GM18858 (cell line): Measurements from ENCODE around the gene MAGI2.

Experiments used
- ATAC-seq: cut with Tn5 transposase; IDR thresholded peaks from one replicate; pipeline ENCODE4 v1.9.1; 2021; ENCODE audit not compliant: unreplicated experiment

Gene MAGI2

GRCh38 chr7:79307376-79307775 lies 146.1 kb downstream of the MAGI2 start:
- ATAC-seq, result no peak

DNA sequence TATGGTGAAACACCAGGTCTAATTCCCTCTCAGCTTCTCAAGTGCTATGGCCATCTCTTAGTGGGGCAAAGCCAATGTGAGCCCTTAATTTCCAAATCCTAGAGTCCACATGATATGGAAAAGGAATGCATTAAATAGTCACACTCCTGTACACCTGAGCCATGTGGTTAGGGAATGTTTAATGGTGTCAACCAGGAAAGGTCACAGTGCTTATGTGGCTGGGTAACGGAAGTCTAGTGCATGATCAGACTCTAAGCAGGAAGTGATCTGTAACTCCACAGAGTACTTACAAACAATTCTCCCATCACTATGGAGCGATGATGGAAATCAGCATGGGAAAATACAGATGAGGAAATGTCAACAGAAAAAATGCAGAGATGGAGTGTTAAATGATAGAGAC lies 148.8 kb downstream of the MAGI2 start:
- ATAC-seq, result no peak

GRCh38 chr7:79302293-79302692 lies 151.2 kb downstream of the MAGI2 start:
- ATAC-seq, result no peak

GRCh38 chr7:79301419-79301818 lies 152.0 kb downstream of the MAGI2 start:
- no peak for ATAC-seq

- no peak for ATAC-seq
Measured at GRCh38 chr7:79300573-79300972, 152.9 kb downstream of the MAGI2 start.

DNA sequence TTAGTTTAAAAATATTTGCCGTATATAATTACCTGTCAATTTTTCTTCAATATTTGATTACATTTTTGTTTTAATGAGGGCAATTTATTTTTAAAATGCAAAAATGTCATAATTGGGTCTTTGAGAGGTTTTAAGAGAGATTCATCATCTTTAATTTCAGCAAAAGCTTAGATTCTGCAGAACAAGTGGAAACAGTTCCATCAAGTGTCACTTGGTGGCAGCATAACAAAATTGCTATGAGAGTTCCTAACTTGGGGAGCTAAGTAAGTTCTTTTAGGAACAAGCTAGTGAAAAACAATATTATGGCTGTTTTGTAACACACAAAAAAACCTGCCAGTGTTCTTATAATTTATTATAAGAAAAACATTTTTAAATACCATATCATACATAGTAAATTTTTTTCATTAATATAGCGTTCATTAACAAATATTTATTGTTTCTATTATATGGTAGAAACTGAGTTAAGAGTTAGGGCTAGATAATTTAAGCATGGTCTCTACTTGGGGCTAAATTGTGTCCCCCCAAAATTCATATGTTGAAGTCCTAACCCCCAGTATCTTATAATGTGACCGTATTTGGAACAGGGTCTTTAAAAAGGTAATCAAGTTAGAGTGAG lies 155.2 kb downstream of the MAGI2 start:
- ATAC-seq, result no peak

DNA sequence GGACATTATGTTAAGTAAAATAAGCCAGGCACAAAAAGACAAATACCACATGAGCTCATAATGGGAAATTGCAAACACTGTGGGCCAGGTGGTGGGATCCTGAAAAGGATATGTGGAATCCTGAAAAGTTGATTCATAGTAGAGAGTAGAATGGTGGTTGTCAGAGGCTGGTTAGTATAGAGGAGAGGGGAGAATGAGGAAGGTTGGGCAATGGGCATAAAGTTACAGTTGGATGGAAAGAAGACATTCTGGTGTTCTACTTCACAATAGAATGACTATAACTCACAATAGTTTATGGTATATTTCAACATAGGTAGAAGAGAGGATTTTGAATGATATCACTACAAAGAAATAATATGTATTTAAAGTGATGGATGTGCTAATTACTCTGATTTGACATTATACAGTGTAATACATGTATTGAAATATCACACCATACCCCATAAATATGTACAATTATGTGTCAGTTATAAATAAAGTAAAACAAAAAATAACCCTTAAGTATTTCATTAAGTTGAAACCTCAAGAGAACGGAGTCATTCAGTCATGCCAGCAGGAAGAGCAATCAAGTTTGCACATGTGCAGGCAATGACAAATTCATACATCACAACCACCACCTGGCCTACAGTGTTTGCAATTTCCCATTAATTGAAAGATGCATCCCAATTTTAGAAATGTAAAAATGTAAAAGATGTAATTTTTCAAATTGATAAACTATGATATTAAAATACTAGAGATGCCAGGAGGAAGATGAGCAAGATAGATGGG lies 156.7 kb downstream of the MAGI2 start:
- no peak for ATAC-seq

DNA sequence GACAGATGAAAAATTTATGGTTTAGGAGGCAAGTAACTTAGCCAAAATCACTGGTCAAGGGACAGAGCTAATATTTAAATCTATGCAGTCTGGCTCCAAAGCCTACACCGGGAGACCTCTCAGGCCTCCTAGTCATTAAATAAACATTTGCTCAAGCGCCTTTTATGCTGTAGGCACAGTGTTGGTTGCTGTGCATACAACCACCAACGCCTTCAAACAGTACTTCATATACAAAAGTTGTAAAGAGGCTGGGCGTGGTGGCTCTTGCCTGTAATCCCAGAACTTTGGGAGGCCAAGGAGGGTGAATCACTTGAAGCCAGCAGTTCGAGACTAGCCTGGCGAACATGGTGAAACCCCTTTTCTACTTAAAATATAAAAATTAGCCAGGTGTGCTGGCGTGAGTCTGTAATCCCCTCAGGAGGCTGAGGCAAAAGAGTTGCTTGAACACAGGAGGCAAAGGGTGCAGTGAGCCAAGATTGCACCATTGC lies 159.8 kb downstream of the MAGI2 start:
- ATAC-seq, result no peak

DNA sequence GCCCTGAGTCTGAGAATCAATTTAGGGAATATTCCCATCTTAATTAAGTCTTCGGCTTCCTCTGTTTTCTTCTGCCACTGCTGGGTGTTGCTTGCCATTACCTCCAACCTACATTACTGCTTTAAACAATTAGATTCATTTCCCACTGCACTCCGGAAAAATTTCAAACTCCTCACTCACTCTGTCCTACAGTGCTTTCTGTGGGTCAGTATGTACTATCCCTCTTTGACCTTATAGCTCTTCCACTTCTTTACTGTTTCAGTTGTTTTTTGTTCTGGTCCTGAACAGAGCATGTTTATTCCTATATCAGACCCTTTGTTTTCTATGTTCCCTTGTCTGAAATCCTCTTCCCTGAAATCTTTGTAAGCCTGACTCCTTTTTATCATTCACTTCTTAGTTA lies 160.6 kb downstream of the MAGI2 start:
- no peak for ATAC-seq

DNA sequence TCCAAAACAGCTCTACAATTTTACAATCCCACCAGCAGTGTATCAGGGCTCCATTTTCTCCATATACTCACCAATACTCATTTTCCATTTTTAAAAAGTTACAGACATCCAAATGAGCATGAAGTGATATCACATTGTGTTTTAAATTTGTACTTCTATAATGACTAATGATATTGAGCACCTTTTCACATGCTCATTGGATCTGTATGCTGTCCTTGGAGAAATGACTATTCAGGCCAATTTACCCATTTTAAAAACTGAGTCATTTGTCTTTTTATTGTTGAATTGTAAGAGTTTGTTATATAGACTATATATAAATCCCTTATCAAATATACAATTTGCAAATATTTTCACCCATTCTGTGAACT lies 162.0 kb downstream of the MAGI2 start:
- ATAC-seq, result no peak

GRCh38 chr7:79290841-79291497 lies 162.5 kb downstream of the MAGI2 start:
- ATAC-seq, result no peak

DNA sequence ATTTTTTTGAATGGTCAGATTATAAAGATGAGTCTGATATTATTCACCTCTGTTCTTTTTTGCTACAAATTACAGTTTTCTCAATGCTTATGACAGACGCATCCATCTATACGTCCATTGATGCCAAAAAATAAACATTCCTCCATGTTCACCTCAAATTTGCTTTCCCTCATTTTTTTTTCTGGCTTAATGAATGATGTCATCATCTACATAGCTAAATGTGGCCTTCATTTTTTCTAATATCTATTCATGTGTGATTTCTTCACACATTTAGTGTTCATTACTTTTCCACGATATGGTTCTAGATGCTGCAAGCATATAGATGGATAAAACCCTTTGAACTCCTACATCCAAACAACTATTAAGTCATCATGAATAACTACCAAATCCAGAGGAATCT lies 163.1 kb downstream of the MAGI2 start:
- ATAC-seq, result no peak

DNA sequence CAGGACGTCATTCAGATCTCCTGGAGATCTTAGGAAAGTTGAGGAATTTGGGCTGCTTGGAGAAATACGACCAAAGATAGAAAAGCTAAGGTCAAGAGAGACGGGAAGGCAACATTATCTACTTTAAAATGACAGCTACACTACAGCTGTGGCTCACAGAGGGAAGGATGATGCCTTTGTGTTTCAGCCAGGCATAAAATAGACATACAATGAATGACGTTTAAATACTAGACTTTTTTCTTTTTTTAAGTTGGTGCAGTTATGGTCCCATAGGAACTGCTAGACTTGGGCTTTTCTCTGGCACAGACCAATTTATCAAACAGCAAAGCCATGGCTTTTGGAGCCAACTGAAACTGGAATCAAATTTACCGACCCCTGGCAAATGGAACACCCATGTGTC lies 164.8 kb downstream of the MAGI2 start:
- no peak for ATAC-seq

- no peak for ATAC-seq
Measured at GRCh38 chr7:79287981-79288380, 165.5 kb downstream of the MAGI2 start.

DNA sequence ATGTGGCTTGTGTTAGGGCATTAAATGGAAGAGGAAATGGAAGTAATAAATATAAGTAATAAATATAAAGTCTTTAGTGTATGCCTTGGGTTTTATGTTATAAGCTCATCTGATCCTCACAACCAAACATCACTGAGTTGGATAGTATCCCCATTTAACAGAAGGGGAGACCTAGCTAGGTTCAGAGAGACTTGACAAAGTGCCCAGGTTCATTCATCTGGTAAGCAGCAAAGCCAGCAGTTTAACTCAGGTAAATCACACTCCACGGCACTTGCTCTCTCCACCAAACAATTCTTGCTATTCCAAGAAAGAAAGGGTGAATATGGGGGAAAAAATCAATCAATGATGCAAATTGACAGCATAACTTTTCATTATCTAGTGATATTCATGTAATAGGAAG lies 167.3 kb downstream of the MAGI2 start:
- ATAC-seq, result no peak

GRCh38 chr7:79285756-79286155 lies 167.7 kb downstream of the MAGI2 start:
- no peak for ATAC-seq

- no peak for ATAC-seq
Measured at GRCh38 chr7:79284211-79284610, 169.3 kb downstream of the MAGI2 start.

DNA sequence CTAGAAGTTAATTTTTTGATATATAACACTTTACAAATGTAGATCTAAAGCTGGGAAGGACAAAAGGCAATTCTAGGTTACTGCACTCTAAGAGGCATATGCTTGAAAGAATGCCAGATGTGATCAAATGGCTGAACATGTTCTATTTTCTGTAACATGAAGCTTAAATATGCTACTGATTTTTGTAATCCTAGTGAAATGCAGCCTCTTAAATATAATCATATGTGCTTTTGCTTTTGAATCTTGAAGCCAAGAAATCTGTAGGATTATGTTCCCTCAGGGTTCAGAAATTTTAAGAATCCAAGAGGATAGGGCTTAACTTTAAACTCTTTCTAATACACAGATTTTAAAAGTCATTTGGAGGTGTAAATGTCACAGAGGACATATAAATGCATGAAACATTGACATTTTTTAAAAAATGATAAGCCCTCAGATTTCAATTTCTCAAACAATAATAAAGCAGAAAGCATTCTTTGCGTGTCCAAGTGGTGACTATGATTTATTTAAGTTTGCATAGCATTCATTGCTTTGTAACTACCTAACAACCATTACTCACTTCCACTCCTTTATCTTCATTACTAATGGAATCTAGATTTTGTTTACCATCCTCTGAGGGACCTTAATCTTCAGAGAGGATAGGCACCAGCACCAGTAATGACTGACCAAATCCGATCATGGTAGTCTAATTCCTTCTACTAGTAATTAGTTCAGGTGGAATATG lies 170.4 kb downstream of the MAGI2 start:
- no peak for ATAC-seq

GRCh38 chr7:79282070-79282694 lies 171.3 kb downstream of the MAGI2 start:
- ATAC-seq, result no peak

DNA sequence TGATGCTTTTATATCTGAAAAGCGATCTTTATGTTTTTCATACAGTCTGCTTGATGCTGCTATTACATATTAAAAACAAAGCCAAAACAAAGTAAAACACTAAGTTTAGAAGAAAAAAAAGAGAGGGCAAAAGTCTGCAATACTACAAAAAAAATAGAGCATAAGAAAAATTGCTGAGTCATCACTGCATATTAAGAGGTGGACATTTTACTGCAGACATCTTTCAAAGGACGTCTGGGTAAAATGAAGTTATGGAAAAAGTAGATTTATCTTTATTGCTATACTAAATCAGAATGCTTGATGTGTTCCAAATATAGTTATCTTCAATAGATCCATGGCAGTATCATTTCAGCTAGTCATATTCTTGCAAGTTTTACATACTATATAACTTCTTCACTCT lies 172.0 kb downstream of the MAGI2 start:
- ATAC-seq, result no peak

DNA sequence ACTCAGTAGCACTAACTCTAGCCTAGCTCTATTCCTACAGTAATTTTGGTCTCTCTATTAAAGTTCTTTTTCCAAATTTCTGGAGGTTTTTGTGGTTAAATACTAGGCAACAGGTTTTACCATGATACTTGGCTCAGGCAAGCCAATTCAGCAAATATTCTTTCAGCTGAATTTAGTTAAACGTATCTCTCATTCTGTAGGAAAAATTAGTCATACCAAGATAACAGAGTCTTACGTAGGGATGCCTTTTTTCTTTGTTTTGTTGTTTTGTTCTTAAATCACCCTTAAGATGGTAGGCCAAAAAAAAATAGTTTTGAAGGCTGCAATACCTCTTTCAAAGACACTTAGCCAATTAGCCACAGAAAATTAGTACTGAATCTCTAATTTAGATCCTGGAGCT lies 180.5 kb downstream of the MAGI2 start:
- ATAC-seq, result no peak
